HG02973 (cell line): ENCODE measurements around the gene CRTC1.

Source experiments
- ATAC-seq: cut with Tn5 transposase; IDR thresholded peaks from one replicate; pipeline ENCODE4 v1.9.1; 2021; ENCODE audit warnings: moderate library complexity; ENCODE audit not compliant: unreplicated experiment

The CRTC1 gene

DNA sequence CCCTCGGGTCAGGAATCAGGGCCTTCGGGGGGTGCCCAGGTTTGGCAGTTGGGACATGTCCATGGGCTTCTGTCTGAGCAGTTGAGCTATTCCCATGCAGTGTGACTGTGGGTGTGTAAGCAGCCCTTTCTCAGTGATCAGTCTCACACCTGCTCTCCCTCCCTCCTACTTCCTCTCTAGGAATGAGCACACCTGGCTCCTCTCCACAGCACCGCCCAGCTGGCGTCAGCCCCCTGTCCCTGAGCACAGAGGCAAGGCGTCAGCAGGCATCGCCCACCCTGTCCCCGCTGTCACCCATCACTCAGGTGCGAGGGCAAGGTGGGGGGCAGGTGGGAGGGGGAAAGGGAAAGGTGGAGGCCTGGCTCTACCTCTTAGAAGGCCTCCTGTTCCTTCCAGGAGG is 81.7 kb downstream of the CRTC1 start:
- no peak for ATAC-seq

DNA sequence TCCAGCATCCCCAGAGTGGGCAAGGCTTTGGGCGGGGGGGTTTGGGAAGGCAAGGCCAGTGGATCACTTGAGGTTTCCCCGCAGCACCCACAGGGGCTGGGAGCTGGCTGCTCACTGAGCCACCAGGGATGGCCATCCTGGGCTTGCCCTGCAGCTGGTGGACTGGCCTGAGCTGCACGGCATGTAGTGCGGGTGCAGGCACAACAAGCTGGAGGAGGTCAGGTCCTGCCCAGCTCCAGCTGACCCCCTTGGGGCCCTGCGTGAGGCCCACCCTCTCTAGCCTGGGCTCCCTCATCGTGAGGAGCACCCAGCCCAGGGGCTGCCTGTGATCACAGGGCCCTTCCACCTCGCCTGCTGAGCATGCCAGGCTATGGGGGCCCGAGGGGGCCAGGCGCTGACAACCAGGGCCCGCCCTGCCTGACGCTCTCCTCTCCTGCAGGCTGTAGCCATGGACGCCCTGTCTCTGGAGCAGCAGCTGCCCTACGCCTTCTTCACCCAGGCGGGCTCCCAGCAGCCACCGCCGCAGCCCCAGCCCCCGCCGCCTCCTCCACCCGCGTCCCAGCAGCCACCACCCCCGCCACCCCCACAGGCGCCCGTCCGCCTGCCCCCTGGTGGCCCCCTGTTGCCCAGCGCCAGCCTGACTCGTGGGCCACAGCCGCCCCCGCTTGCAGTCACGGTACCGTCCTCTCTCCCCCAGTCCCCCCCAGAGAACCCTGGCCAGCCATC is 84.7 kb downstream of the CRTC1 start:
- no peak for ATAC-seq

DNA sequence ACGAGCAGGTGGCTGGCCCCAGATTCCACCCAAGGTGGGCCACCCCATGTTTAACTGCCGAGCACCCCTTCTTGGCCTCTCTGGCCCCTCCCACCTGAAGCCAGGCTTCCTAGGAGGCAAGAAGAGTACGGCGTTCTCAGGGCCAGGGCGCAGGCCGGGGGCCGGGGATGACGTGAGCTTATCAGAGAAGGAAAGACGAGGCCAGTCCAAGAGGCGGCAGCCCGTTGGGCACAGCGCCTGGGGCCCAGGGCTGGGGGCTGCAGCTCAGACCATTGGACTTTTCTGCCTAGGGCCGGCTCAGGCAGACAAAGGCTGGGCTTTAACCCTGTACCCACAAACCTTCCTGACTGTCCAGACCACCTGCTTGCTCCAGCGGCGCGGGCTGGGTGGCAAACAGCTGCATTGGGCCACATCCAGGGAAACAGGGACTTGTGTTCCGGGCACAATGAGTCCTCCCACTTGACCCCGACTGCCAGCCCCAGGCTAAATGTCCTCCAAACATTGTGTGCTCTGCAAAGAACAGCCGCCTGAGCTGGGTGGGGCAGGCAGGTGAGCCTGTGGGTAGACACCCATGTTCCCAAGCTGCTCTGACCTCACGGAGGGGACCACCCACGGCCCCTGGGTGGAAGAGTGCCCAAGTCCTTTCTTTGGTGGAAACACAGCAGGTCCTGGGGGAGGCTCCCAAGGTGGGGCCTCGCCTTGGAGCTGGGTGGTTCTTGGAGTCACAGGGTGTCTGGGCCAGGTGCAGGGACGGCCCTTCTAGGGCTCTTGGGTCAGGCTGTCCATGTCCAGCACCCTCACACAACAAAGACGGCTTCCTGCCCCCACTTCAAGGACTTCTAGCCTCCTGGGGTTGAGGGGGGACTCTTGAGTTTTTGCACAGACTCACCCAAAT is 85.8 kb downstream of the CRTC1 start:
- no peak for ATAC-seq

DNA sequence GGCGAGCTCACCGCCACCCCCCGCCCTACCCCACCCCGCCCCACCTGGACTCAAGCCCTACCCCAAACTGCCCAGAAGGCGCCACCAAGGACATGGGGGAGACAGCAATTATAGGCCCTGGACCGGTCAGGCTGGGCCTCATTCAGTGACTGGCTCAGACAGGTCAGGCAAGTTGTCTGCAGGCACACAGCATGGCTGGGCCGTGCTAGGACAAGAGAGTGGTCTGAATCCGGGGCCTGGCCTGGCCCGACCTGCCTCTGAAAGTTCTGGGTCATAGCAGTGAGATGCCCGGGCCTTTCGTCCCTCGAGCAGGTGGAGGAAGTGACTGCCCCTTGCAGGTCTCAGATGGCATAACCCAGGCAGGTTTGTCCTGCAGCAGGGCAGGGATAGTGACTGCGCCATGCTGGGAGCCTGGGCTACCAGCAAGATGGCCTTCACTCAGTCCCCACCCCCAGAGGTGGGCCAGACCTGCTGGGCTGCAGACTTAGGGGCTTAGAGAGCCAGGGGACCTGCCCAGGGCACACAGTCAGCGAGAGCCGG is 86.6 kb downstream of the CRTC1 start:
- no peak for ATAC-seq

DNA sequence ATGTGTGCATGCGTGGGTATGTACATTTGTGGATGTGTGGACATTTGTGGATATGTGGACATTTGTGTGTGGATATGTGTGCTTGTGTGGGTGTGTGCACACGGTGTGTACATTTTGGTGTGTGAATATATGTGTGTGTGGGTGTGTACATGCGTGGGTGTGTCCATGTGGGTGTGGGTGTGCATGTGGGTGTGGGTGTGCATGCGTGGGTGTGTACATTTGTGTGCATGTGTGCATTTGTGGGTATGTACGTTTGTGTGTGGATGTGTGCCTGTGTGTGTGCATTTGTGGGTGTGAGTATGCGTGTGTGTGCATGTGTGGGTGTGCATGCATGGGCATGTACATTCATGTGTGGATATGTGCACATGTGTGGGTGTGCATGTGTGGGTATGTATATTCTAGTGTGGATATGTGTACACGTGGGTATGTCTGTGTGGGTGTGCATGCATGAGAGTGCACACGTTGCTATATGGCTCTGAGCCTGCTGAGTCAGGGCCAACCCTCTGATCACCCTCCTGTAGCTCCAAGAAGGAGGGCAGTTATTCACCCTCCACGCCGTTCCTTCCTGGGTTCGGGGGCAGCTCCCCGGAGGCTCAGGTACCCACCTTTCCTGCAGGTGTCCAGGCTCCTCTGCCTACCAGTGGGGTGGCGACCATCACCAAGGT is 87.3 kb downstream of the CRTC1 start:
- no peak for ATAC-seq

DNA sequence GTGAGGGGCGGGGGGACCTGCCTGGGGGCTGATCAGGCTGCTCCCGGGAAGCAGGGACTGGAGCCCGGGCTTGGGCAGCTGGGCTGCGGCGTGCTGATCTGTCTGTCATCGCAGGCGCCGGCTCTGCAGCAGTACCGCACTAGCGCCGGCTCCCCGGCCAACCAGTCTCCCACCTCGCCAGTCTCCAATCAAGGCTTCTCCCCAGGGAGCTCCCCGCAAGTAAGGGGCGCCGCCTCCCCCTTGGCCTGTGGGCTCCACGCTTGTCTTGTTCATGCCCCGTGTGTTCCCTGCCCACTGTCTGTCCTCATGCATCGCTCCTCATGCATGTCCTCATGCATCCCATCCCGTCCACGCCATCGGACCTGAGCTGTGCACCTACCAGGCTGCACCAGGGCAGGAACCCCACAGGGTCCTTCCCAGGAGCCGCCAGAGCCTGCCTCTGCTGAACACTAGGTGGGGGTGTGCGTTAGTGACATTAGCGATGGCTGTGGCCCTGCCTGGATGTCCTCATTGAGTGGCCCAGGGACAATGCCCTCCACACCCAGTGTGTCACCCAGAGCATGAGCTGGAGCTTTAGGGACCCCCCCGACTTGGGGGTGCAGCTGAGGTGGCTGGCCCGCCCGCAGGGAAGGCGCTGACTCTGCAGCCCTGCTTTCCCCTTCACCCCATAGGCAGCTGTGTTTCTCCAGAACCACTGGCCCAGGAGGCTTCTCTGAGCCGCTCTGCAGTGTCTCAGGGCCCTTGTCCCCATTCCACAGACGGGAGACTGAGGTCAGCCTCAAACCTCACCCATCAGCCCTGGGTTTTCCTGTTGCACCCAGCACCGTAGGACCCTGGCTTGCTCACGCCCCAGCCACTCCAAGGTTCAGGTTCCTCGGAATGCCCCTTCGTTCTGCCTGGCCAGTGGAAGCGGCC is 88.1 kb downstream of the CRTC1 start:
- ATAC-seq, result no peak

DNA sequence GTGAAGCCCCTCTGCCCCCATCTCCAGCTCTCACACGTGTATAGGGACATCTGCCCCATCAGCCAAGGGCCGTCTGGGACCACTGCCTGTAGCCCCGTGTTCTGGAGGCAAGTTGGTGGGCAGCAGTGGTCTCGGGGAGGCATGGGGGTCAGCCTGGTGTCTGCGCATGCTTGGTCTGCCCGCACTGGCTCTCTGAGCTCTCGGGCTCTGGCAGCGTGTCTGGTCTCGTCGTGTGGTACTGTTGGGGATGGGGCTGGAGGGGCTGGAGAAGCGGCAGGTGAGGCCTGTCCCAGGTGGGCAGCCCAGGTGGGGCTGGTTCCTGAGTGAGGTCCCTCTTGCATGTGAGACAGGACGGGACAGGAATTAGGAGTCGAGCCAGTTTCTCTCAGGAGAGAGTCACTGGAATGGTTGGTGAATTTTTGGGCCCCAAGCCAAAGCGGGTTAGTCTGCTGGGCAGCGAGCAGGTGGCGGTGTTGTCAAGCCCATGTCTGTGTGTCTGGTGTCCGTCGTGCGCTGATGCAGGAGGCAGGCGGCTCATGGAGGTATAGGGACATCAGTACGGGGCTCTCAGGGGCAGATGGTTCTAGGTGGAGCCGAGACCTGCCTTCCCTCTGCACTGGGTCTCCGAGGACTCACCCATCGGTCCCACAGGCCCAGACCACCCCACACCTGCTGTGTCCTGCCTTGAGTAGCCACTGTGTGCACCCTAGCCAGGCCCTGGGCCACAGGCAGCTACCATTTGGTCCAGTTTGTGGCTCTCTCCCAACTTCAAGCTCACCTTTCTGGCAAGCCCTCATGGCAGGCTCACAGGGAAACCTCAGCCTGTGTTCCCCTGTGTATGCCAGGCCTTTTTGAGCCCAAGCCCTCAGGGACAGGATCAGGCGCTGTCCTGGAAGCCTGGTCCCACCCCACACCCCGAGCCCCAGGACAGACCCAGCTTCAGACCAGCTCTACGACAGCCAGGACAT is 89.4 kb downstream of the CRTC1 start:
- no peak for ATAC-seq

DNA sequence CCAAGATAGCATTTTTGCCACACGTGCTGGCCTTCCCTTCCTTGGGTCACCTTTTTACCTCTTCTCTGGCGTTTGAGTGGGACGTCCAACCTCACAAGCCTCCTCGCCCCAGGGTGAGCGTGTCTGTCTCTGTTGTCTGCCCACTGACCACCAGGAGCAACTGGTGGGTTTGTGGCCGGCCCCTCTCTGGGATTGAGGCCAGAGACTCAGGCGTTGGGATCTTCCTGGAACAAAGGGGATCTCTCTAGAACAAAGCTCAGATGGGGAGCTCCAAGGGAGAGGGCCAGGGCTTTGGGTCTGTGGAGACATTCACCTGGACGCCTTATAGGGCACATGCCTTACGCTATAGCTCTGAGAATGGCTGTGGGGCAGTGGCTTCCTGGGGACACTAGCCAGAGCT is 90.2 kb downstream of the CRTC1 start:
- ATAC-seq, result no peak

DNA sequence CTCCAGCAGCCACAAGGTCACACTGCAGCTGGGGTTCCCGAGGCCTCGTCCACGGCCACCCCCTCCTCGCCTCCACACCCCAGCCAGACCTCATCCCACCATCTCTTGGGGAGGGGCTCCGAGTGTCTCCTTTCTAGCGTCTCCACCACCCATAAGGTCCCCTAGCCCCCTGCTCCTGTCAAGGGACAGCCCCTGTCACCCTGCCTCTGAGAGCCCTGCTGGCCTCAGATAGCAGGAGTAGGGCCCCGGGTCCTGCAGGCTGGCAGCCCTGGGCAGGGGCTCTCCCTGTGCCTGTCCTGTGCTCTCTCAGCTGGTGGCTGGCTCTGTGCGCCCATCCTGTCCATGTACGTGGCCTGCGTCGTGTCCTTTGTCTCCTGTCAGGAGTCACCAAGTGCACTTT is 90.6 kb downstream of the CRTC1 start:
- ATAC-seq, result no peak

DNA sequence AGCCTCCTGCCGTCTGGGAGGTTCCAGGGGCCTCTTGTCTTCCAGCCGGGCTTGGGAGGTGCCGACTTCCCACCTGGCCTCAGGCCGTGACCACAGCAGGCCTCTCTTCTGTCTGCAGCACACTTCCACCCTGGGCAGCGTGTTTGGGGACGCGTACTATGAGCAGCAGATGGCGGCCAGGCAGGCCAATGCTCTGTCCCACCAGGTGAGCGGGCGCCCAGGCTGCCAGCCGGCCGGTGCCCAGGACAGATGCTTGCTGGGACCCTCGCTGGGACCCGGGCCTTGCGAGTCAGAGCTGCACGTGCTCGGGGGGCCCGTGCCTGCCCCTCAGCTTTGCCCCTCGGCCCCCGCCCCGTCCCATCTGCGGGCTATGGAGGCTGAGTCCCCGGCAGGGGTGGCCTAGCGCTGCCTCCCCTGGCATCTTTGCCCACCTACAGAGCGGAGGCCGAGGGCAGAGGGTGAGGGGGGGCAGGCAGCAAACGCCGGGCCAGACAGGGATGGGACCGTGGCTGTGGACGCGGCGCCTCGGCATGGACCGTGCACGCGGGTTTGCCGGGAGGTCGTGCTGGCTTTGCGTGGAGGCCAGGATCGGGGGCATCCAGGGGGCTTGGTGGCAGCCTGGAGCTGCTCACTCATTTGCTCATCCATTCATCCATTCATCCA is 91.4 kb downstream of the CRTC1 start:
- no peak for ATAC-seq

DNA sequence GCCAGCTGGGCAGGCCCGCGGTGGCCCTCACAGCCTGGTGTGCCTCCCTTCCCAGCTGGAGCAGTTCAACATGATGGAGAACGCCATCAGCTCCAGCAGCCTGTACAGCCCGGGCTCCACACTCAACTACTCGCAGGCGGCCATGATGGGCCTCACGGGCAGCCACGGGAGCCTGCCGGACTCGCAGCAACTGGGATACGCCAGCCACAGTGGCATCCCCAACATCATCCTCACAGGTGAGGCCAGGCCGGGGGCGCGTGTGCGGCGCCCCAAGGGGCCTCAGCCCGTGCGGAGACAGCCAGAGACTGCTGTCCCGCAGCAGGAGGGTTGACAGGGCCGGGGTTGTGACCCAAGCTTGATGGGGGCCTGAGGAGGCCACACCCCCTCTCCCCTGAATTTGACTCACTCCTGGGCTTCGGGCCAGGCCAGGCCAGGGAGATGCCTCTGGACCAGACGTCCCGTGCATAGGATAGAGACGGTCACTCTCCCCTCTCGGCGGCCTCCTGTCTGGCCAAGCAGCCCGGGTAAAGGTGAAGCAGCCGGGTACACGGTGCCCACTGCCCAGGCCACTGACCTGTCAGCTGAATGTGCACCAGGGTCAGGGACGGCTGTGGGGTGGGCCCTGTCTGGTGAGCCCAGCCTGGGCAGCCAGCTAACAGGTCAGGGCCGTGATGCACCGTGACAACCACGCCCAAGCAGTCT is 92.3 kb downstream of the CRTC1 start:
- ATAC-seq, result no peak

DNA sequence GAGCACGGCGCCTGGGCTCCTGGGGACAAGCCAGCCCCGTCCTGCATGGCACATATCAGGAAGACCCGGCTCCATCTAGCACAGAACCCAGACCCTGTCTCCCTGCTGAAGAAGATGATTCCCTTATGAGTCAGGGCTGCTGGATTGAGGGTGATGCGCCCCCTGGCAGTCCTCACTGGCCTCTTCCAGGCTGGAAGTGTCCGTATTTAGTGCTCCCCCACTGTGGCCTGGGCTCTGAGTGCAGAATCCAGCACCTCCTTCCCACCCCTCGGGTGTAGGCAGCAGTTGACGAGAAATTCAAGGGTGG is 92.8 kb downstream of the CRTC1 start:
- ATAC-seq, result no peak

DNA sequence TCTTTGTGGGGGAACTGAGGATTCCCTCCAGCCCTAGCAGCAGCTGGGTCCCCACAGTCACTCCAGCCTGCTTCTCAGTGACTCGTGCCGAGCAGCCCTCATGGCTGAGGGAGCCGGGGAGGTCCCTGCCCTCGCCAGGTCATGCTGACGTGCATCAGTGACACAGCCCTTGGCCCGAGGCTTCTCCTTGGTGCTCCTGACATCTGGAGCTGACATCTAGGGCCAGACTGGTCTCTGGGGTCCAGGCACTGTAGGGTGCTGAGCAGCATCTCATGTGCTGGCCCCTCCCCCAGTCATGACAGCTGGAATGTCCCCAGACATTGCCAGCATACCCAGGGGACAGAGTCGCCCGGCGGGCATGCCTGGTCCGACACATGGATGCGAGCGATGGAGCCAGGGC is 93.3 kb downstream of the CRTC1 start:
- no peak for ATAC-seq

DNA sequence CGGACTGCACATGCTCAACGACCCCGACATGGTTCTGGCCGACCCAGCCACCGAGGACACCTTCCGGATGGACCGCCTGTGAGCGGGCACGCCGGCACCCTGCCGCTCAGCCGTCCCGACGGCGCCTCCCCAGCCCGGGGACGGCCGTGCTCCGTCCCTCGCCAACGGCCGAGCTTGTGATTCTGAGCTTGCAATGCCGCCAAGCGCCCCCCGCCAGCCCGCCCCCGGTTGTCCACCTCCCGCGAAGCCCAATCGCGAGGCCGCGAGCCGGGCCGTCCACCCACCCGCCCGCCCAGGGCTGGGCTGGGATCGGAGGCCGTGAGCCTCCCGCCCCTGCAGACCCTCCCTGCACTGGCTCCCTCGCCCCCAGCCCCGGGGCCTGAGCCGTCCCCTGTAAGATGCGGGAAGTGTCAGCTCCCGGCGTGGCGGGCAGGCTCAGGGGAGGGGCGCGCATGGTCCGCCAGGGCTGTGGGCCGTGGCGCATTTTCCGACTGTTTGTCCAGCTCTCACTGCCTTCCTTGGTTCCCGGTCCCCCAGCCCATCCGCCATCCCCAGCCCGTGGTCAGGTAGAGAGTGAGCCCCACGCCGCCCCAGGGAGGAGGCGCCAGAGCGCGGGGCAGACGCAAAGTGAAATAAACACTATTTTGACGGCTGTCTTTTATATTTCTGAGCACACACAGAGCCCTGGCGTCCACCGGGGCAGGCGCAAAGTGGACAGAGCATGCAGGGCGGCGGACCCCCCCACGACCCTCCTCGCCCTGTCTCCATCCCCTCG is 94.0 kb downstream of the CRTC1 start:
- ATAC-seq, result no peak

DNA sequence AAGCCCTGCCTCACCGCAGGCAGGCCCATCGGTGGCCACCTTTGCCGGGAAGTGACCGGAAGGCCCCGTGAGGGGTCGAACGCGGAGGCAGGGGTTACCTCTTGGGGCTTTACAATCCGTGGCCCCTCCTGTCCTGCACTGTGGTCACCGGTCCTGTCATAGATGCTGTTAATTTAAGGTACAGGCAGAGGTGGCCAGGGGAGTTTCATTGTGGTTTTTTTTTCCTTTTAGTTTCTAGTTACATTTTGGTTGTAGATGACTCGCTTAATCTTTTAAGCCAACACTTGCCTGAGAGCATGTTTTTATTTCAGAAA is 94.6 kb downstream of the CRTC1 start:
- ATAC-seq, result no peak

DNA sequence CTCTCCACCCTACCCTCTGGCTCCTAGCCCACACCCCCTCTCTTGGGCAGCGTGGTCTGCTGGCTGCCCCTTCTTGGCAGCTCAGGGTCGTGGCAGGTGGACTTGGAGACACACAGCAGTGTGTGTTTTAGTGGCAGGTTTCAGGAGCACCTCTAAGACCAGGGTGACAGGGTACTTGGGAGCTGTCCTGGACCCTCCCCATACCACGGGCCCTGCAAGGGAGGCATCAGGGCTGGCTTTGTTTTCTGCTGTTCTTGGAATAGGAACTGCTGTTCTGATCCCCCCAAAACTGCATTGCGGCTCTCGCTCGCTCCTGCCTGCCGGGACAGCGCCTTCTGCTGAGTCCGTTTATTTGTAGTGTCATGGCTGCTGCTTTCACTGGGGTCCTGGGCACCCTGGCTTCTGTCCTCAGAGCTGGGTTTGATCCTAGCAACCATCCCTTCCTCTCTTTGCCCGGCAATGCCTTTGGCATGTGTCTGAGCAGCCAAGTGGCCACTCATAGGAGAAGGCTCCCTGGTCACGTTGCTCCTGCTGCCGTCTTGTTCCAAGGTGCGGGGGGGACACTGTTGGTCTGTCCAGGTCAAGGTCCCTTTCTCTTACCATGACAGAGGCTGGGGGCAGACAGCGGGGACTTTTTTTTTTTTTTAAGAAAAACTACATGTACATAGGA is 95.5 kb downstream of the CRTC1 start:
- ATAC-seq, result no peak

DNA sequence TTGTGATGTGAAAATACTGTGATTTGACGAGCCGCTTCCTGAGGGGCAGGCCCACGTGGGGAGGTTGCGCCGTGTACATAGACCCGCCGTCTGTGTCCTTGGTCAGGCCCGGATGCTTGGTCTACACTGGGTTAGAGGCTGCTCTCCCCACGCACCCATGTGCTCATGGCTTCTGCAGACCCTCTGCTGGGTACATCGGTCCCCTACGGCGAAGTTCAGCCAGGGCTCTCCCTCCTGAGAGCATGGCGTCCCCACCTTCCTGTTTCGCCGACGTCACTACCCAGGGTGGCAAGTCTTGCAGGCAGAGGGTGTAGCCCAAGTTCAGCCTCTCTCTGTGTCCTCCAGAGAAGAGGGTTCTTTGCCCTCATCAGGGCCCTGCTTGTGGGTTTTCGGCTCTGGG is 96.6 kb downstream of the CRTC1 start:
- ATAC-seq, result no peak
